Measurements from ENCODE around the gene PPP1R9B.

DNA sequence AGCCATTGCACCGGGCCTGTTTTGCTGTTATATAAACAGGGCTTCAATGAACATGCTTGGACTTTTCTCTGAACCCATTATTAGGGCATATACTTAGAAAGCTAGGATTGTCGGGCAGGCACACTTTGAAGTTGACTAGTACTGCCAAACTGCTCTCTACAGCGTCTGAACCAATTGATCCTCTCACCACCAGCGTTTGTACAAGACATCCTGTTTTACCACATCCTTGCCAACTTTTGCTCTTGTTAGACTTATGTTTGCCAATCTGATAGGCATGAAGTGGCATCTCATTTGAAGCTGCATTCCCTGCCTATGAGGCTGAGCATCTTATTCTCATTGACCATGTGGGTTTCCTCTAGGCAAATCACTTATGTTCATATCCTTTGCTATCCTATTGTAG lies 7.4 kb upstream of the PPP1R9B start:
- TF ChIP-seq POLR2A (IDR thresholded peaks at IDR 0.05) = no peak
- TF ChIP-seq, protein P1, sequence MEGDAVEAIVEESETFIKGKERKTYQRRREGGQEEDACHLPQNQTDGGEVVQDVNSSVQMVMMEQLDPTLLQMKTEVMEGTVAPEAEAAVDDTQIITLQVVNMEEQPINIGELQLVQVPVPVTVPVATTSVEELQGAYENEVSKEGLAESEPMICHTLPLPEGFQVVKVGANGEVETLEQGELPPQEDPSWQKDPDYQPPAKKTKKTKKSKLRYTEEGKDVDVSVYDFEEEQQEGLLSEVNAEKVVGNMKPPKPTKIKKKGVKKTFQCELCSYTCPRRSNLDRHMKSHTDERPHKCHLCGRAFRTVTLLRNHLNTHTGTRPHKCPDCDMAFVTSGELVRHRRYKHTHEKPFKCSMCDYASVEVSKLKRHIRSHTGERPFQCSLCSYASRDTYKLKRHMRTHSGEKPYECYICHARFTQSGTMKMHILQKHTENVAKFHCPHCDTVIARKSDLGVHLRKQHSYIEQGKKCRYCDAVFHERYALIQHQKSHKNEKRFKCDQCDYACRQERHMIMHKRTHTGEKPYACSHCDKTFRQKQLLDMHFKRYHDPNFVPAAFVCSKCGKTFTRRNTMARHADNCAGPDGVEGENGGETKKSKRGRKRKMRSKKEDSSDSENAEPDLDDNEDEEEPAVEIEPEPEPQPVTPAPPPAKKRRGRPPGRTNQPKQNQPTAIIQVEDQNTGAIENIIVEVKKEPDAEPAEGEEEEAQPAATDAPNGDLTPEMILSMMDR (IDR thresholded peaks at IDR 0.05) = no peak

All from esophagus squamous epithelium (tissue), 4 donors.